CD4-positive, alpha-beta T cell (primary cell): ENCODE measurements around the gene KANK4. TPM values are rescaled to one million over a fixed set of nuclear protein-coding genes. Genes with fewer than 3 reads are reported as not detected.
"Not testable (repeated sequence)": the region's sequence is repeated elsewhere in the genome, so short reads cannot be mapped to it uniquely, and the experiment has no call there.

ENCODE experiments used
- ATAC-seq: fragments of 200-7000 bp; cut with Tn5 transposase; one replicate; pipeline ENCODE4 v1.10.0; 2022; ENCODE audit warnings: mild to moderate bottlenecking; ENCODE audit not compliant: poor library complexity
- CTCF ChIA-PET: fragments of 350-600 bp; sonication (Branson Sonifier 250); formaldehyde crosslinking; loops from one replicate; lab custom pipeline; 2021; ENCODE audit warnings: antibody characterized with exemption, inconsistent platforms; lab: Charles Lee
- POLR2A ChIA-PET: fragments of 350-600 bp; sonication (Branson Sonifier 250); formaldehyde crosslinking; loops from one replicate; lab custom pipeline; 2021; ENCODE audit warnings: antibody characterized with exemption, inconsistent platforms; lab: Charles Lee
- DNase-seq, 14 experiments: peaks; one replicate each; pipeline ENCODE4 v3.0.0-alpha.2; 2013 to 2020; ENCODE audit warnings: mixed read lengths in 2 of 14
- H3K27ac ChIP-seq, 2 donors: one replicate each; pipeline versions ENCODE4 v1.5.1 to v1.7.0; 2013; ENCODE audit warnings: low read length in 2 of 2, low read depth in 1 of 2, mild to moderate bottlenecking in 1 of 2
- H3K27me3 ChIP-seq, 2 experiments: 1 replicate in 1 of 2; 2 replicates in 1 of 2; pipeline versions ENCODE4 v1.6.1 to v1.7.0; 2013; ENCODE audit warnings: low read length in 2 of 2, control low read depth in 1 of 2, mild to moderate bottlenecking in 1 of 2, moderate library complexity in 1 of 2; ENCODE audit not compliant: insufficient read depth in 2 of 2, control insufficient read depth in 1 of 2
- H3K36me3 ChIP-seq: one replicate; pipeline ENCODE4 v1.6.1; 2013; ENCODE audit warnings: low read length, control low read depth; ENCODE audit not compliant: insufficient read depth
- H3K4me1 ChIP-seq: one replicate; pipeline ENCODE4 v1.6.1; 2013; ENCODE audit warnings: low read length, control low read depth; ENCODE audit not compliant: insufficient read depth
- H3K4me3 ChIP-seq: one replicate; pipeline ENCODE4 v1.5.1; 2013; ENCODE audit warnings: mild to moderate bottlenecking, low read length, moderate library complexity
- H3K9me3 ChIP-seq, 2 experiments: 1 replicate in 1 of 2; 2 replicates in 1 of 2; pipeline versions ENCODE4 v1.6.1 to v1.7.0; 2013; ENCODE audit warnings: low read length in 2 of 2, mild to moderate bottlenecking in 2 of 2, control low read depth in 1 of 2, moderate library complexity in 1 of 2; ENCODE audit not compliant: control insufficient read depth in 1 of 2, insufficient read depth in 1 of 2
- H3K27ac Mint-ChIP-seq: one replicate; pipeline ENCODE4 v1.8.0; 2020; ENCODE audit warnings: mixed read lengths
- H3K27me3 Mint-ChIP-seq: one replicate; pipeline ENCODE4 v1.8.0; 2021; ENCODE audit warnings: mixed read lengths
- H3K36me3 Mint-ChIP-seq: one replicate; pipeline ENCODE4 v1.8.0; 2021; ENCODE audit warnings: low read depth, mixed read lengths
- H3K4me1 Mint-ChIP-seq: one replicate; pipeline ENCODE4 v1.8.0; 2021; ENCODE audit warnings: low read depth, mixed read lengths
- H3K4me3 Mint-ChIP-seq: one replicate; pipeline ENCODE4 v1.8.0; 2020; ENCODE audit warnings: mild to moderate bottlenecking, mixed read lengths
- H3K9me3 Mint-ChIP-seq: one replicate; pipeline ENCODE4 v1.8.0; 2020; ENCODE audit warnings: mixed read lengths
- CTCF ChIP-seq: fragments of 200-600 bp; IDR thresholded peaks from one replicate; pipeline ENCODE4 v1.8.0; 2022; ENCODE audit warnings: antibody characterized with exemption, mild to moderate bottlenecking
- intact Hi-C, 2 experiments: fragments of 100-400 bp; cut with DNase I in 1 of 2; cut with micrococcal nuclease in 1 of 2; formaldehyde crosslinking; loops; one replicate each; pipeline versions ENCODE4 v1.15.1 to v1.9.0; 2023 to 2025; cut with DNase I, micrococcal nuclease
- total RNA-seq, 174 experiments: library from RNA in 2 of 174; stranded (reverse) in 2 of 174; gene quantifications; one replicate each; pipeline ENCODE4 v1.2.3 and lab custom pipeline; 2021 to 2026

KANK4 gene
- total RNA-seq, 2 experiments from 2014 or later, result not detected

DNA sequence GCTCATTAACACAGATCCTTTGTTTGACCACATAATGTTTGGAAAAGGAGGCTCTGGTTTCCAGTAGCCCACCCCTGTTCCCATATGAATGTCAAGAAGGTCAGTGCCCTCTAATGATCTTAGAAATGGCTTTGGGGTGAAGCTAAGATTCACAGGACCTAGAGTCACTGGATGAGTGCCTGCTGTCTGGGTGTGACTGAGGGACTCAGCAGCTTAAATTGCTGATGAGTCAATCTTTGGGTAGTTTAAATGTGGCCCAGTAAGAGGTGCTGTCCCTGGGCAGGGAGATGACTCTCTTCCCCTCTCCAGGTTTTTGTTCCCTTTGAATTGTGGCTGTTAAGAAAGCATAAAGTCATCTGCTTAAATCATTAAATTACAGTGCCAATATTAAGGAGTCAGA, 74.0 kb downstream of the KANK4 start:
- CTCF ChIA-PET, result no interaction called here
- Histone ChIP-seq H3K27ac (no peak overlapping the region), H3K36me3 (no peaks in the 10 kb centered on the region), H3K4me1 (no peaks in the 10 kb centered on the region), H3K9me3 (peaks cover 0 to 5% of the 10 kb centered on the region in 2 experiments), H3K4me3 (no peak overlapping the region), H3K27me3 (no peaks in the 10 kb centered on the region)
- no peak for TF ChIP-seq CTCF
- POLR2A ChIA-PET, result no interaction called here
- no peak overlapping the region for H3K4me3 Mint-ChIP-seq
- H3K27me3 Mint-ChIP-seq, result no peaks in the 10 kb centered on the region
- H3K27ac Mint-ChIP-seq, result no peak overlapping the region
- no peaks in the 10 kb centered on the region for H3K4me1 Mint-ChIP-seq
- ATAC-seq, result no peak
- no peaks in the 10 kb centered on the region for H3K36me3 Mint-ChIP-seq
- intact Hi-C loops, result no loop called here
- no peaks in the 10 kb centered on the region for H3K9me3 Mint-ChIP-seq
- DNase-seq, result no peak

- intact Hi-C loops, H3K4me3 ChIP-seq, CTCF ChIA-PET, H3K27ac Mint-ChIP-seq, H3K9me3 ChIP-seq, H3K4me1 ChIP-seq, H3K36me3 ChIP-seq, ATAC-seq, H3K4me3 Mint-ChIP-seq, H3K9me3 Mint-ChIP-seq, H3K4me1 Mint-ChIP-seq, H3K27me3 ChIP-seq, H3K27ac ChIP-seq, H3K27me3 Mint-ChIP-seq, DNase-seq, H3K36me3 Mint-ChIP-seq, POLR2A ChIA-PET: not testable (repeated sequence)
Measured at GRCh38 chr1:62244380-62244779, 74.9 kb downstream of the KANK4 start.

DNA sequence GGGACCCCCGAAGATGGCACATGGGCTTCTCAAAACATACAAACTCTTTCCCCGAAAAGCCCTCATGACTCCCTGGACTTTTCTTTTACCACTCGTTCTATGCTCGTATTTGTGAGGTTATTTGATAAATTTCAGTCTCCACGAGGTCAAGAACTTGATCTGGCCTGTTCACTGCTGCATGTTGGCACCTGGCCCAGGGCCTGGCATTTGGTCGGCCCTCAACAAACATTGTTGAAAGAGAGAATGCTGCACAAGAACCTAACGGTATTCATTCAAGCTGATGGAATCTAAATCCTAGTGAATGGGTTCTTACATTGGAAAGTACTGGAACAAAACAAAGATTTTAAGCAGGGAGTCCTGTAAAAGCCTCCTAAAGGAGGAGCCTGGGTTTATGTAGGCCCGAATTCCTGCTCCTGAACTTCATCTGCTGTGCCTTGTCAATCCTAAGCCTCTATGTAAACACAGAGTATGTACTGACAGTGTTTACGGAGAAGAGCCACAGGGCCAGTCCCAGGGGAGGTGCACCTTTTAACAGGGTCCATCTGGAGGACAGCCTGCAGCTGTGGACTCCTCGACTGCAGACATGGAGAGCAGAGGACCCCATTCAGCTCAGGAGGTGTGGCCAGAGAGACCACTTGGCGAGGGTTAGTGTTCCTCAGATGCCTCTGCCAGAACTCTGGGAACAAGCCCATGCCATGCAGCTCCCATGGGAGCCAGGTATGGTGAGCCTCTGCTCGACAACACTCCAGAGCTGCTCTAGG, 77.7 kb downstream of the KANK4 start:
- Mint-ChIP-seq H3K9me3 (no peaks in the 10 kb centered on the region), H3K4me1 (no peaks in the 10 kb centered on the region), H3K27me3 (no peaks in the 10 kb centered on the region), H3K4me3 (no peak overlapping the region), H3K36me3 (no peaks in the 10 kb centered on the region), H3K27ac (no peak overlapping the region)
- DNase-seq (no peak), ATAC-seq (no peak)
- H3K9me3 ChIP-seq, result peaks cover 0 to 5% of the 10 kb centered on the region in 2 experiments
- H3K4me3 ChIP-seq, result no peak overlapping the region
- no peaks in the 10 kb centered on the region for H3K4me1 ChIP-seq
- no peaks in the 10 kb centered on the region for H3K27me3 ChIP-seq
- POLR2A ChIA-PET, result no interaction called here
- H3K36me3 ChIP-seq, result no peaks in the 10 kb centered on the region
- CTCF ChIA-PET, result interaction anchor here (1.6 kb wide), 1 partner anchor 21 kb away, joined by 3 read pairs; no protein-coding TSS in a partner anchor
- no peak overlapping the region for H3K27ac ChIP-seq
- intact Hi-C loops, result no loop called here
- TF ChIP-seq CTCF, result no peak
